ENCODE measurements around the gene LAG3. TPM values are rescaled to one million over a fixed set of nuclear protein-coding genes. Genes with fewer than 3 reads are reported as not detected.
"Not testable (repeated sequence)": the region's sequence is repeated elsewhere in the genome, so short reads cannot be mapped to it uniquely, and the experiment has no call there.

LAG3 gene
- 1 to 10 TPM; 1.3 to 8.3 (median 1.6) TPM for polyA plus RNA-seq

DNA sequence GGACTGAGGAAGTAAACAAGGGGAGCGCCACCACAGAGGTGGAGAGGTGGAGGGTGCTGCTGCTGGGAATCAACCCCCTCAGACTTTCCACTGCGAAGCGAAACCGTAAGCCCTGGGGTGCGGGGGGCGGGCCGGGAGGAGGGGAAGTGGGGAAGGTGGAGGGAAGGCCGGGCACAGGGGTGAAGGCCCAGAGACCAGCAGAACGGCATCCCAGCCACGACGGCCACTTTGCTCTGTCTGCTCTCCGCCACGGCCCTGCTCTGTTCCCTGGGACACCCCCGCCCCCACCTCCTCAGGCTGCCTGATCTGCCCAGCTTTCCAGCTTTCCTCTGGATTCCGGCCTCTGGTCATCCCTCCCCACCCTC, at the start of gene LAG3:
Gene LAG3, plus strand, starts transcription at position 190 of the 365 bp plus-strand sequence. CDS start 333 bp downstream, outside the sequence.
- Mint-ChIP-seq H3K27ac (peak within 1 kb of the TSS in 3 of 6 donors; percentile 75 to 84 (median 80)), H3K4me3 (peak within 1 kb of the TSS in 4 of 5 donors; percentile 22 to 73 (median 28)), H3K36me3 (no peaks in the 10 kb centered on the region), H3K9me3 (no peaks in the 10 kb centered on the region), H3K4me1 (peaks cover 6 to 10% of the 10 kb centered on the region in 2 donors), H3K27me3 (ENCODE audit: low read depth in 3 of 3) (peaks cover 8 to 15% (median 9%) of the 10 kb centered on the region in 3 donors)
- no peak for DNase-seq

GRCh38 chr12:6722863-6723262, 49.5 kb upstream of the LAG3 start:
- Mint-ChIP-seq H3K4me1 (peaks cover 24 to 33% of the 10 kb centered on the region in 2 donors), H3K9me3 (peaks cover 0 to 2% (median 0%) of the 10 kb centered on the region in 6 donors), H3K4me3 (peak overlapping the region in 2 of 5 donors; percentile 92 to 96), H3K36me3 (peaks cover 0 to 5% (median 5%) of the 10 kb centered on the region in 3 donors), H3K27ac (peak overlapping the region in 2 of 6 donors; percentile 5 to 66), H3K27me3 (ENCODE audit: low read depth in 3 of 3) (peaks cover 9 to 13% (median 12%) of the 10 kb centered on the region in 3 donors)
- no peak for DNase-seq

DNA sequence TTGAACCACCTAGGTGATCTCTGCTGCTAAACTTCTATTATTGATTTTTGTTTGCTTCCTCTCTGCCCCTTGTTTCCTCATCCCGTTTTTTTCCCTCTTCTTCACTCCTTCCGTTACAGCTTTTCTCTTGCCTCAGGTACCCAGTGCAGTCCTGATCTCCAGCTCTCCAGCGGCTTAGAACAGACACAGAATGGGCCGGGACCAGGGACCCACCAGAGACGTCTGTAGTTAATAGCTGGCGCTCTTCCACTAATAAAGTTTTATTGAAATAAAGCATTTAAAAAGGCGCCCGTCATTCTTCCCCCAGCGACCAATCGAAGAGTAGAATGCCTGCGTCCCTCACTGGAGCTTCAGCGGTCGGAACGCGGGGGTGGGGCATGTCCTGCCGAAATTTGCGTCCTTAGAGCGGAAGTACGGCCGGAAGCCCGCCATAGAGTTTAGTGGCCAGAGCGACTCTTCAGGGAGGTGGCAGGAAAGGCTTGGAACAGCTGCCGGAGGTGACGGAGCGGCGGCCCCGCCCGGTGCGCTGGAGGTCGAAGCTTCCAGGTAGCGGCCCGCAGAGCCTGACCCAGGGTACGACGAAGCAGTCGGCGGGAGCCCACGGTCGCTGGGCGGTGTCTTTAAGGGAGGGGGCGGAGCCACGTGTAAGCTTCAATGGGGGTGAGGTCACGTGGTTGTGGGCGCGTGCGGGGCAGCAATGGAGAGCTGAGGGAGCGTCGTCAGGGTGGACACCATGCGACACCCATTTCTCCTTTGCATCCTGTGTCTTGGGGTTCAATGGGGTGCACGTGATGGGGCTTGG, 48.5 kb upstream of the LAG3 start, which contains the start of gene COPS7A:
Gene COPS7A, plus strand, starts transcription at position 440 of the 802 bp plus-strand sequence. CDS start 611 bp downstream, outside the sequence.
- Mint-ChIP-seq H3K4me1 (peaks cover 24 to 33% of the 10 kb centered on the region in 2 donors), H3K4me3 (peak within 1 kb of the TSS; percentile 87 to 98 (median 92)), H3K36me3 (peaks cover 0 to 11% (median 10%) of the 10 kb centered on the region in 3 donors), H3K9me3 (peaks cover 0 to 2% (median 0%) of the 10 kb centered on the region in 6 donors), H3K27ac (peak within 1 kb of the TSS; percentile 91 to 99 (median 98)), H3K27me3 (ENCODE audit: low read depth in 3 of 3) (peaks cover 9 to 13% (median 12%) of the 10 kb centered on the region in 3 donors)
- DNase-seq = peak; percentile 97 to 98 (median 97)

GRCh38 chr12:6724409-6724797, 47.9 kb upstream of the LAG3 start:
- Mint-ChIP-seq H3K9me3 (peaks cover 0 to 2% (median 0%) of the 10 kb centered on the region in 6 donors), H3K36me3 (peaks cover 2 to 17% (median 12%) of the 10 kb centered on the region in 3 donors), H3K4me3 (peak overlapping the region; percentile 87 to 98 (median 92)), H3K27ac (peak overlapping the region; percentile 91 to 99 (median 98)), H3K4me1 (peaks cover 24 to 33% of the 10 kb centered on the region in 2 donors), H3K27me3 (ENCODE audit: low read depth in 3 of 3) (peaks cover 9 to 12% (median 11%) of the 10 kb centered on the region in 3 donors)
- peak in 1 of 3 donors; percentile 26 for DNase-seq

DNA sequence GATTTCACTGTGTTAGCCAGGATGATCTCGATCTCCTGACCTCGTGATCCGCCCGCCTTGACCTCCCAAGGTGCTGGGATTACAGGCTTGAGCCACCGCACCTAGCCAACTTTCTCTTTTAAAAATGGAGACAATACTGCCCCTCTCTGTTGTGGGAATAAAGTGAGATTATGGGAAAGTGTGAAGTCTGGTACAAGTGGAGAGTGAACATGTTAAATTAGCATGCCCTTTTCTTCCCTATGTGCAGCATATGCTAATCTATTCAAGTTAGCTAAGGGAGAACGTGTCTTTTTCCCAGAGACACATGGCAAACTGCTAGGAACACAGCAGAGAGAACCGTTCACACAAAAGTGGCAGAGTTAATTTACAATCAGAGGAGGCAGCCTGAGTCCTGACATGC, 47.0 kb upstream of the LAG3 start:
- H3K27me3 Mint-ChIP-seq (ENCODE audit: low read depth in 3 of 3) = peaks cover 9 to 11% (median 9%) of the 10 kb centered on the region in 3 donors
- peaks cover 24 to 33% of the 10 kb centered on the region in 2 donors for H3K4me1 Mint-ChIP-seq
- H3K9me3 Mint-ChIP-seq = peaks cover 0 to 2% (median 0%) of the 10 kb centered on the region in 6 donors
- H3K4me3 Mint-ChIP-seq = peak overlapping the region; percentile 39 to 92 (median 54)
- H3K36me3 Mint-ChIP-seq = peaks cover 9 to 27% (median 12%) of the 10 kb centered on the region in 3 donors
- H3K27ac Mint-ChIP-seq = peak overlapping the region; percentile 10 to 76 (median 56)
- DNase-seq = no peak

DNA sequence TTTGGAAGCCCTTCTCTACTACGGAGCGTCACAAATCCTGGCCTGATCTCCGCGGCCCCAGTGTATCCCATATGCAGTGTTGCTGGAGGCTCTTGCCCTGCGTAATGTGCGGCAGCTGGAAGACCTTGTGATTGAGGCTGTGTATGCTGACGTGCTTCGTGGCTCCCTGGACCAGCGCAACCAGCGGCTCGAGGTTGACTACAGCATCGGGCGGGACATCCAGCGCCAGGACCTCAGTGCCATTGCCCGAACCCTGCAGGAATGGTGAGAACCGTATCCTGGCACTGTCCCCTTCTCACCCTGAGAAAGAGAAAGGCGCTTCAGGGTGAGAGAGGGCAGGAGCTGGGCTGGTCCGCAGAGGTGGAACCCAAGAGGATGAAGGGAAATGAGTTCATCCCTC, 43.1 kb upstream of the LAG3 start:
- Mint-ChIP-seq H3K4me3 (no peak overlapping the region), H3K27ac (no peak overlapping the region), H3K27me3 (ENCODE audit: low read depth in 3 of 3) (peaks cover 0 to 3% (median under 1%) of the 10 kb centered on the region in 3 donors), H3K36me3 (peaks cover 17 to 37% (median 17%) of the 10 kb centered on the region in 3 donors), H3K9me3 (no peaks in the 10 kb centered on the region), H3K4me1 (peaks cover 16 to 23% of the 10 kb centered on the region in 2 donors)
- DNase-seq = no peak

DNA sequence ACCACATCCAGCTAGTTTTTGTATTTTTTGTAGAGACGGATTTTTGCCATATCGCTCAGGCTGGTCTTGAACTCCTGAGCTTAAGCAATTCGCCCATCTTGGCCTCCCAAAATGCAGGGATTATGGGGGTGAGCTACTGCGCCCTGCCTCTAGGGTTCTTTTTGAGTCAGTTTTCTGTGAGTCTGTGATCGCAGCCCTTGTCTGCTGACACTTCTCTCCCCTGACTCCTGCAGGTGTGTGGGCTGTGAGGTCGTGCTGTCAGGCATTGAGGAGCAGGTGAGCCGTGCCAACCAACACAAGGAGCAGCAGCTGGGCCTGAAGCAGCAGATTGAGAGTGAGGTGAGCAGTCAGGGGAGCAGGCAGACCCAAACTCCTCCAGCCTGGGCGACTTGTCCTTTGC, 42.2 kb upstream of the LAG3 start:
- no peak for DNase-seq
- Mint-ChIP-seq H3K4me1 (peaks cover 10 to 15% of the 10 kb centered on the region in 2 donors), H3K9me3 (no peaks in the 10 kb centered on the region), H3K27me3 (ENCODE audit: low read depth in 3 of 3) (no peaks in the 10 kb centered on the region), H3K4me3 (no peak overlapping the region), H3K36me3 (peaks cover 17 to 37% (median 17%) of the 10 kb centered on the region in 3 donors), H3K27ac (peak overlapping the region in 1 of 6 donors; percentile 57)

DNA sequence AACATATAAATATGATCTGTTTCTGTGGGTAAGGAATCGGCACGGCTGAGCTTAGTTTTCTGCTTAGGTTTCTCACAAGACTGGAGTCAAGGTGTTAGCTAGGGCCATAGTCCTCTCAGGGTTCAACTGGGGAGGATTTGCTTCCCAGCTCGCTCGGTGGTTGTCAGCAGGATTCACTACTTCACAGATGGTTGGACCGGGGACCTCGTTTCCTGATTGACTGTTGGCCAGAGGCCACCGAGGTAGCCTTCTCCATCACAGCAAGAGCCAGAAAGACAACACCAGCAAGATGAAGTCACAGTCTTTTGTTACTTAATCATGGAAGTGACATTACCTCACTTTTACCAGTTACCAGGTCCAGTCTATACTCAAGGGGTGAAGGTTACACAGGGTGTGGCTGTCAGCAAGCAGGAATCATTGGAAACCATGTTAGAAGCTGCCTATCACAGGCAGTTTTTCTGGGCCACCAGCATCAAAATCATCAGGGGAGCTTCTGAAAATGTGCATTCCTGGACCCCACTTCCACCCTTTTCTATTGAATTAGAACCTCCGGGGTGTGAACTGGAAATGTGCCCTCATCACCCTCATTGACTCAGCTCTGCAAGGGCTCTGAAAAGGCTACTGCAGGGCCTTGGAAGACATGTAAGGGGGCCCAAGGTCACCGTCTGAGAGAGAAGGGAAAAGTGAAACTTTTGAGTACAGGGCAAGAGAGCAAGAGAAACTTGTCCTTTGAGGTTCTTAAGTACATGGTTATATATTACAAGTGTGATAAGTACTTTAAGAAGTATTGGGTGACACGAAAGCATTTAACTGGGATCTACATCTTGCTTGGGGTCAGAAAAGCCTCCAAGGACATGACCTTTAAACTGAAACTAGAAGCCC, 37.6 kb upstream of the LAG3 start:
- Mint-ChIP-seq H3K4me1 (peaks cover 4 to 6% of the 10 kb centered on the region in 2 donors), H3K36me3 (peaks cover 6 to 17% (median 12%) of the 10 kb centered on the region in 3 donors), H3K4me3 (no peak overlapping the region), H3K27ac (no peak overlapping the region), H3K9me3 (no peaks in the 10 kb centered on the region), H3K27me3 (ENCODE audit: low read depth in 3 of 3) (no peaks in the 10 kb centered on the region)
- no peak for DNase-seq

DNA sequence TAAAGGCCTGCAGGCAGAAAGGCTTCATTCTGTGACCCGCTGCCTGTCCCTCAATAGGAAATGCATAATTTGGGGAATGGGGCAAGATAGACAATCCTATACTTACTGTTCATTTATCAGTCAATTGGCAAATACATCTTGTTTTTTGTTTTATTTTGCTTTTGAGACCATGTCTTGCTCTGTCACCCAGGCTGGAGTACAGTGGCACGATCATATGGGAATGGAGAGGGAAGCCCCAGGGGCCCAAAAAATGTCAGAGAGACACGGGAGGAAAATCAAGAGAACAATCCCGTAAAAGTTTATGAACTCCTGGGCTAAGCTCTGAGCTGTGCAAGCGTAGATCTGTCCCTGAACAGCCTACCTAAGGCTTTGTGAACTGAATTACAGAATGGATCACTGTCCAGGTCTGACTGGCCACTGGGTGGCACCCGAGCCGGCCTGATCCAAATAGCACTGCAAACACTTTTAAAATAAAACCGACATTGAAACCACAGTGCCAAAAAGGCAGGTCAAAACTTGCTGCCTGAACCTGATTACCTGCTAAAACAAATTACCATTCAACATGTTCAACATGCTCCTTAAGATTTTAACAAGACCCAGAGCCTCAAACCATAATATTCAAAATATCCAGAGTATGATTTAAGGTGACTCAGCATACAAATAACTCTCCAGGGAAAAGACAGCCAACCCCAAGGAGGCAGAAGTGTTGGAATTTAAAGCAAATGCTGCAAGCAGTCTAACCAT, 36.7 kb upstream of the LAG3 start:
- no peak overlapping the region for H3K4me3 Mint-ChIP-seq
- no peaks in the 10 kb centered on the region for H3K9me3 Mint-ChIP-seq
- H3K27me3 Mint-ChIP-seq (ENCODE audit: low read depth in 3 of 3) = no peaks in the 10 kb centered on the region
- peak; percentile 10 to 45 (median 30) for DNase-seq
- peaks cover 6 to 9% (median 7%) of the 10 kb centered on the region in 3 donors for H3K36me3 Mint-ChIP-seq
- H3K27ac Mint-ChIP-seq = peak overlapping the region in 2 of 6 donors; percentile 8 to 51
- peaks cover 4 to 6% of the 10 kb centered on the region in 2 donors for H3K4me1 Mint-ChIP-seq

DNA sequence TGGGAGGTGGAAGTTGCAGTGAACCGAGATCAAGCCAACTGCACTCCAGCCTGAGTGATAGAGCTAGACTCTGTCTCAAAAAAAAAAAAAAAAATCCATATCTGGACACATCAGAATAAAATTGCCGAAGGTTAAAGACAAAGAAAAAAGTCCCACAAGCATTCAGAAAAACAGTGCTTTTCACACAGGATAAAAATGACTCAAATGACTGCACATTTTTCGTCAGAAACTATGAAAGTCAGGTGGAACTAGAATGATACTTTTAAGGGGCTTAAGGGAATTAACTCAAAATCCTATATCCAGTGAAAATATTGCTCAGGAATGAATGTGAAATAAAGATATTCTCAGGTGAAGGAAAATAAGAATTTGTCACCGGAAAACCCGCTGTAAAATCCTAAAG, 35.6 kb upstream of the LAG3 start:
- no peak for DNase-seq
- H3K4me1 Mint-ChIP-seq = peaks cover 4 to 6% of the 10 kb centered on the region in 2 donors
- no peaks in the 10 kb centered on the region for H3K36me3 Mint-ChIP-seq
- H3K27ac Mint-ChIP-seq = no peak overlapping the region
- H3K27me3 Mint-ChIP-seq (ENCODE audit: low read depth in 3 of 3) = peaks cover 0 to 2% (median 0%) of the 10 kb centered on the region in 3 donors
- no peaks in the 10 kb centered on the region for H3K9me3 Mint-ChIP-seq
- no peak overlapping the region for H3K4me3 Mint-ChIP-seq

DNA sequence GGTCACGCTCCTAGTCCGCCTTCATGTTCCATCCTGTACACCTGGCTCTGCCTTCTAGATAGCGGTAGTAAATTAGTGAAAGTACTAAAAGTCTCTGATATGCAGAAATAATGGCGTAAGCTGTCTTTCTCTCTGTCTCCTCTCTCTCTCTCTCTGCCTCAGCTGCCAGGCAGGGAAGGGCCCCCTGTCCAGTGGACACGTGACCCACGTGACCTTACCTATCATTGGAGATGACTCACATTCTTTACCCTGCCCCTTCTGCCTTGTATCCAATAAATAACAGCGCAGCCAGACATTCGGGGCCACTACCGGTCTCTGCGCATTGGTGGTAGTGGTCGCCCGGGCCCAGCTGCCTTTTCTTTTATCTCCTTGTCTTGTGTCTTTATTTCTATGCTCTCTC, 30.2 kb upstream of the LAG3 start:
- H3K27me3 Mint-ChIP-seq (ENCODE audit: low read depth in 3 of 3); DNase-seq; H3K4me1 Mint-ChIP-seq; H3K27ac Mint-ChIP-seq; H3K4me3 Mint-ChIP-seq; H3K9me3 Mint-ChIP-seq; H3K36me3 Mint-ChIP-seq: not testable (repeated sequence)

GRCh38 chr12:6742834-6743233, 29.5 kb upstream of the LAG3 start:
- Mint-ChIP-seq H3K9me3 (no peaks in the 10 kb centered on the region), H3K27me3 (ENCODE audit: low read depth in 3 of 3) (peaks cover 0 to 2% (median 1%) of the 10 kb centered on the region in 3 donors), H3K36me3 (peaks cover 9 to 15% (median 9%) of the 10 kb centered on the region in 3 donors), H3K4me1 (peaks cover 0 to 4% of the 10 kb centered on the region in 2 donors), H3K4me3 (no peak overlapping the region), H3K27ac (no peak overlapping the region)
- no peak for DNase-seq

DNA sequence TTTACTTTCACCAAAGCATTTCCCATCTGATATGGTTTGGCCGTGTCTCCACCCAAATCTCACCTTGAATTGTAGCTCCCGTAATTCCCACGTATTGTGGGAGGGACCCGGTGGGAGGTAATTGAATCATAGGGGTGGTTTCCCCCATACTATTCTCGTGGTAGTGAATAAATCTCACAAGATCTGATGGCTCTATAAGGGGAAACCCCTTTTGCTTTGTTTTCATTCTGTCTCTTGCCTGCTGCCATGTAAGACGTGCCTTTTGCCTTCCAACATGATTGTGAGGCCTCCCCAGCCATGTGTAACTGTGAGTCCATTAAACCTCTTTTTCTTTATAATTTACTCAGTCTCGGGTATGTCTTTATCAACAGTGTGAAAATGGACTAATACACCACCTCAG, 29.0 kb upstream of the LAG3 start:
- H3K9me3 Mint-ChIP-seq; H3K4me1 Mint-ChIP-seq; H3K4me3 Mint-ChIP-seq; DNase-seq; H3K27ac Mint-ChIP-seq; H3K27me3 Mint-ChIP-seq (ENCODE audit: low read depth in 3 of 3): not testable (repeated sequence)
- peaks cover 13 to 20% (median 14%) of the 10 kb centered on the region in 3 donors for H3K36me3 Mint-ChIP-seq

Data from immature natural killer cell (primary cell).